Measurements from ENCODE around the gene LRFN3. TPM values are rescaled to one million over a fixed set of nuclear protein-coding genes. Genes with fewer than 3 reads are reported as not detected.

The LRFN3 gene, protein sequence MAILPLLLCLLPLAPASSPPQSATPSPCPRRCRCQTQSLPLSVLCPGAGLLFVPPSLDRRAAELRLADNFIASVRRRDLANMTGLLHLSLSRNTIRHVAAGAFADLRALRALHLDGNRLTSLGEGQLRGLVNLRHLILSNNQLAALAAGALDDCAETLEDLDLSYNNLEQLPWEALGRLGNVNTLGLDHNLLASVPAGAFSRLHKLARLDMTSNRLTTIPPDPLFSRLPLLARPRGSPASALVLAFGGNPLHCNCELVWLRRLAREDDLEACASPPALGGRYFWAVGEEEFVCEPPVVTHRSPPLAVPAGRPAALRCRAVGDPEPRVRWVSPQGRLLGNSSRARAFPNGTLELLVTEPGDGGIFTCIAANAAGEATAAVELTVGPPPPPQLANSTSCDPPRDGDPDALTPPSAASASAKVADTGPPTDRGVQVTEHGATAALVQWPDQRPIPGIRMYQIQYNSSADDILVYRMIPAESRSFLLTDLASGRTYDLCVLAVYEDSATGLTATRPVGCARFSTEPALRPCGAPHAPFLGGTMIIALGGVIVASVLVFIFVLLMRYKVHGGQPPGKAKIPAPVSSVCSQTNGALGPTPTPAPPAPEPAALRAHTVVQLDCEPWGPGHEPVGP
- total RNA-seq: 9.1 and 12.7 TPM in 2 replicates

DNA sequence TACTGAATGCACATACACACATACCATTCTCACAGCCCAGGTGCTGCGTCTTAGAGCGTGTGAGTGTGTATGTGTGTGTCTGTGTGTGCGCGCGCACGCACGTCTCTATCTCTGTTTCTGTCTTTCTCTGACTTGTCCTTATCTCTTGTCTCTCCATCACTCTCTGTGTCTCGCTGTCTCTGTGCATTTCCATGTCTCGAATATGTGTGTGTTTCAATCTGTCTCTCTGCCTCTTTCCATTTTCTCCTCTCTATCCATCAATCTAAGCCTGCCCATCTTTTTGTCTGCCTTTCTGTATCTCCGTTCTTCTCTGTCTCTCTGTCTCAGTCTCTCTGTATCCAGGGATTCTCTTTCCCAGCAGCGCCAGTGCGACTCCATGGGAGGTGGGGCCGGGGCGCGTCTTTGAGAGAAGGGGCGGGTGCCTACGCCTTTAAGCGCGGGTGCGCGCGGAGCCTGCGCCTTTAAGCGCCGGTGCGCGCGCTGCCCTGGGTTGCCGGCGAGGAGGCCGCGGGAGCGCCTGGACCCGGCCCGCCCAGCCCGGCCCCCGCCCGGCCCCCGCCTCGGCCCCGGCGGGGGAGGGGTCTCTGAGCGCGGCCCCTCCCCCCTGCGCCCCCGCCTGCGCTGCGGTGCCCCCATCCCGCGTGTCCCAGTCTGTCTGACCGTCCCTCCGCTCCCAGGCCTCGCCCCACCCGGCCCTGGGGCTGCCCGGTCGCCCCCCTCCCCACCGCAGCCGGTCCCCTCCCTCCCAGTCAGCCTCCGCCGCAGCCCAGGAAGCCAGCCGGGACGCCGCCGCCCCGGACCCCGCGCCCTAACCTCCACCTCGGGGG is at the start of gene LRFN3:
LRFN3 (plus strand) TSS at position 464 of the 827 bp plus-strand sequence. CDS start 3,052 bp downstream, outside the sequence.

GRCh38 chr19:35901854-35902661 is 34.1 kb upstream of the LRFN3 start, which contains the start of gene HCST:
HCST (plus strand) TSS chr19:35902529; CDS start chr19:35902594, 65 bp downstream.

DNA sequence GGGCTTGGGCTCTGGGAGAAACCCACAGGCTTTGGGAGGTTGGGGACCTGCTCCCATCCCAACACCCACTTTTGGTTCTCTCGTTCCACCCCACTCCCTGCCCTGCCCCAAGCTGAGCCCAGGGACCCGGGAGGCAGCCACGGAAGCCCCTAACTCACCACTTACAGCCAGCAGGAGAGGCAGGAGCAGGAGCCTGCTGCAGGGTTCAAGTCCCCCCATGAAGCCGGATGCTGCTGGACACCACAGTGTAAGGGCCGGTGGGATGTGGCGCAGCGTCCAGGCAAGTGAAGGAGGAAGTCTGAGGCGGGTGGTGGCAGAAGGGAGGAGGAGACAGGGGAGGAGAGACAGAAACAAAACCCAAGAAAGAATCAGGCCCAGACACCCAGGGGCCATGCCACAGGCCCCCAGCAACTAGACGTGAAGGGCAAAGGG is 28.1 kb upstream of the LRFN3 start, which contains the start of gene TYROBP:
TYROBP (minus strand) TSS at position 286 of the 432 bp plus-strand sequence; CDS start at position 219, 67 bp downstream.

Other genes with a start within 250 kb of the LRFN3 start
- gene ZBTB32, start 231.8 kb upstream of the LRFN3 start, total RNA-seq: not detected in 2 replicates
- 6.4 and 13.0 TPM in 2 replicates for gene KMT2B, start 218.4 kb upstream of the LRFN3 start, total RNA-seq
- gene IGFLR1, start 193.9 kb upstream of the LRFN3 start, total RNA-seq: 2.3 and 11.4 TPM in 2 replicates
- 10.5 and 12.1 TPM in 2 replicates for gene U2AF1L4, start 191.0 kb upstream of the LRFN3 start, total RNA-seq
- 28.4 and 34.8 TPM in 2 replicates for gene PSENEN, start 190.7 kb upstream of the LRFN3 start, total RNA-seq
- gene LIN37, start 187.8 kb upstream of the LRFN3 start, total RNA-seq: 7.6 and 49.7 TPM in 2 replicates
- 0.15 TPM in 1 of 2 replicates, not detected in the other for gene HSPB6, start 179.3 kb upstream of the LRFN3 start, total RNA-seq
- 8.4 and 11.7 TPM in 2 replicates for gene PROSER3, start 178.2 kb upstream of the LRFN3 start, total RNA-seq
- gene ARHGAP33, start 160.8 kb upstream of the LRFN3 start, total RNA-seq: 0.94 and 3.1 TPM in 2 replicates
- not detected in 2 replicates for gene PRODH2, start 123.5 kb upstream of the LRFN3 start, total RNA-seq
- not detected in 2 replicates for gene NPHS1, start 83.9 kb upstream of the LRFN3 start, total RNA-seq
- 0.08 and 0.23 TPM in 2 replicates for gene KIRREL2, start 79.5 kb upstream of the LRFN3 start, total RNA-seq
- gene APLP1, start 67.8 kb upstream of the LRFN3 start, total RNA-seq: 0.42 and 2.0 TPM in 2 replicates
- 2.3 and 4.2 TPM in 2 replicates for gene NFKBID, start 35.8 kb upstream of the LRFN3 start, total RNA-seq
- gene HCST, start 33.8 kb upstream of the LRFN3 start, total RNA-seq: not detected in 2 replicates
- gene TYROBP, start 28.1 kb upstream of the LRFN3 start, total RNA-seq: not detected in 2 replicates
- 27.0 and 50.8 TPM in 2 replicates for gene SDHAF1, start 58.8 kb downstream of the LRFN3 start, total RNA-seq
- 0.23 and 1.4 TPM in 2 replicates for gene SYNE4, start 72.4 kb downstream of the LRFN3 start, total RNA-seq
- 37.2 and 49.3 TPM in 2 replicates for gene ALKBH6, start 77.8 kb downstream of the LRFN3 start, total RNA-seq
- 0.49 and 1.0 TPM in 2 replicates for gene CLIP3, start 96.5 kb downstream of the LRFN3 start, total RNA-seq
- 2.6 and 8.1 TPM in 2 replicates for gene THAP8, start 117.9 kb downstream of the LRFN3 start, total RNA-seq
- 2.7 and 9.9 TPM in 2 replicates for gene WDR62, start 118.5 kb downstream of the LRFN3 start, total RNA-seq
- gene OVOL3, start 174.8 kb downstream of the LRFN3 start, total RNA-seq: not detected in 2 replicates
- 67.1 and 75.7 TPM in 2 replicates for gene POLR2I, start 178.5 kb downstream of the LRFN3 start, total RNA-seq
- 238 and 277 TPM in 2 replicates for gene TBCB, start 179.1 kb downstream of the LRFN3 start, total RNA-seq
- 290 and 371 TPM in 2 replicates for gene CAPNS1, start 203.7 kb downstream of the LRFN3 start, total RNA-seq
- gene COX7A1, start 216.1 kb downstream of the LRFN3 start, total RNA-seq: not detected in 2 replicates

Data from hair follicular keratinocyte (primary cell).